ENCODE measurements around the gene TUBG1.

DNA sequence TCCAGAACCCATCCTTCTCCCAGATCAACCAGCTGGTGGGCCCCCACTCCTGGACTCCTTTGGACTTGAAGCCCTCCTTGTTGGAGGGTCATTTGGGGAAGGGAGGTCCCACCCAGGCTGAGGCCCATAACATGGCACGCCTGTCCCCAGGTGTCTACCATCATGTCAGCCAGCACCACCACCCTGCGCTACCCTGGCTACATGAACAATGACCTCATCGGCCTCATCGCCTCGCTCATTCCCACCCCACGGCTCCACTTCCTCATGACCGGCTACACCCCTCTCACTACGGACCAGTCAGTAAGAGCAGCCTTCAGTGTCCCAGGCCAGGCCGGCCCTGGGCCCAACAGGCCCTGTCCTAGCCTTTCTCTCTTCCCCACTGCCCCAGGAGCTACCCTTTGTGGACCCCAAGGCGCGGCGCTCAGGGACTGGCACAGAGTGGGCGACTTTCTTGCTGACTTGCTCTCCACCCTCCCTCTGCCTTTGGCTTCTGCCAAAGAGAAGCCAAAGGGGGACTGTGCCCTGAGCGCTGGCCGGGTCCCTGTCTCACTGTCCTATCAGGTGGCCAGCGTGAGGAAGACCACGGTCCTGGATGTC lies 4.3 kb downstream of the TUBG1 start:
- no peak for TF ChIP-seq CTCF (IDR thresholded peaks at IDR 0.05)
- TF ChIP-seq POLR2A (IDR thresholded peaks at IDR 0.05), result no peak
